HTERT RPE-1 (cell line): ENCODE measurements around the gene MEX3A.
"Not testable (repeated sequence)": the region's sequence is repeated elsewhere in the genome, so short reads cannot be mapped to it uniquely, and the experiment has no call there.

Experiments used
- in situ Hi-C: fragments of 300-500 bp; cut with MboI; formaldehyde crosslinking; loops from 4 replicates; pipeline ENCODE4 v1.14.3; 2020; ENCODE audit warnings: low sequenced_read_pairs

The MEX3A gene

GRCh38 chr1:156056326-156056849, 25.9 kb downstream of the MEX3A start:
- in situ Hi-C loops: no loop called here

GRCh38 chr1:156055281-156056048, 26.8 kb downstream of the MEX3A start:
- in situ Hi-C loops: no loop called here

GRCh38 chr1:156054500-156055280, 27.6 kb downstream of the MEX3A start, which contains the start of gene LAMTOR2:
LAMTOR2 (plus strand) TSS chr1:156054782; CDS start chr1:156054890, 108 bp downstream.
- in situ Hi-C loops: no loop called here

GRCh38 chr1:156053768-156054499, 28.3 kb downstream of the MEX3A start, which contains the start of gene UBQLN4:
UBQLN4 (minus strand) TSS chr1:156053798; CDS start chr1:156053701, 97 bp downstream.
- in situ Hi-C loops: no loop called here

GRCh38 chr1:156052862-156053767, 29.1 kb downstream of the MEX3A start:
- in situ Hi-C loops: no loop called here

GRCh38 chr1:156051011-156051725, 31.1 kb downstream of the MEX3A start:
- in situ Hi-C loops: no loop called here

- in situ Hi-C loops: no loop called here
These were observed 31.9 kb downstream of the MEX3A start for GRCh38 chr1:156050376-156050775.

- in situ Hi-C loops: no loop called here
These were observed 33.5 kb downstream of the MEX3A start for GRCh38 chr1:156048663-156049258.

- in situ Hi-C loops: no loop called here
These were observed 37.2 kb downstream of the MEX3A start for GRCh38 chr1:156045076-156045475.

- in situ Hi-C loops: no loop called here
These were observed 39.4 kb downstream of the MEX3A start for GRCh38 chr1:156042828-156043227.

- in situ Hi-C loops: not testable (repeated sequence)
These were observed 47.3 kb downstream of the MEX3A start for GRCh38 chr1:156034991-156035390.

- in situ Hi-C loops: no loop called here
These were observed 49.3 kb downstream of the MEX3A start for GRCh38 chr1:156033011-156033410.

GRCh38 chr1:156026588-156026987, 55.7 kb downstream of the MEX3A start:
- in situ Hi-C loops: no loop called here

- in situ Hi-C loops: no loop called here
These were observed 56.4 kb downstream of the MEX3A start for GRCh38 chr1:156025876-156026275.

GRCh38 chr1:156024801-156025200, 57.5 kb downstream of the MEX3A start:
- in situ Hi-C loops: no loop called here
